Activated CD4-positive, alpha-beta T cell treated with anti-CD3 and anti-CD28 coated beads, Interleukin-2, amount 50 U/mL, for 4 hours (primary cell): Measurements from ENCODE around the gene HPN.
"Not testable (repeated sequence)": the region's sequence is repeated elsewhere in the genome, so short reads cannot be mapped to it uniquely, and the experiment has no call there.

Experiments
- DNase-seq, 2 experiments: peaks; one replicate each; pipeline ENCODE4 v3.0.0-alpha.2; 2020

The HPN gene

GRCh38 chr19:35028600-35028885 lies 13.0 kb upstream of the HPN start:
- DNase-seq = not testable (repeated sequence)

- DNase-seq = not testable (repeated sequence)
Measured at GRCh38 chr19:35029275-35029736, 12.2 kb upstream of the HPN start.

GRCh38 chr19:35029737-35030256 lies 11.7 kb upstream of the HPN start:
- no peak for DNase-seq

GRCh38 chr19:35030257-35031071 lies 11.1 kb upstream of the HPN start, which contains the start of gene SCN1B:
SCN1B (plus strand) TSS chr19:35030470; CDS start chr19:35030821, 351 bp downstream.
- DNase-seq = peak; percentile 66 to 70

- DNase-seq = no peak
Measured at GRCh38 chr19:35031072-35031881, 10.2 kb upstream of the HPN start.

- no peak for DNase-seq
Measured at GRCh38 chr19:35032356-35032865, 9.1 kb upstream of the HPN start.

- no peak for DNase-seq
Measured at GRCh38 chr19:35033067-35034004, 8.2 kb upstream of the HPN start.

GRCh38 chr19:35034005-35034502 lies 7.5 kb upstream of the HPN start:
- DNase-seq = no peak

- DNase-seq = no peak
Measured at GRCh38 chr19:35034588-35035382, 6.7 kb upstream of the HPN start.

GRCh38 chr19:35037716-35038622 lies 3.6 kb upstream of the HPN start:
- DNase-seq = no peak

- DNase-seq = no peak
Measured at GRCh38 chr19:35038623-35039512, 2.7 kb upstream of the HPN start.

GRCh38 chr19:35039881-35040825 lies 1.4 kb upstream of the HPN start:
- no peak for DNase-seq

GRCh38 chr19:35040826-35041547 lies 534 bp upstream of the HPN start:
- no peak for DNase-seq

- DNase-seq = no peak
Measured at GRCh38 chr19:35042056-35042730, 672 bp downstream of the HPN start.

- no peak for DNase-seq
Measured at GRCh38 chr19:35042954-35043604, 1.6 kb downstream of the HPN start.

- DNase-seq = no peak
Measured at GRCh38 chr19:35043906-35044305, 2.4 kb downstream of the HPN start.
